ENCODE measurements around the gene DAAM1.

DNA sequence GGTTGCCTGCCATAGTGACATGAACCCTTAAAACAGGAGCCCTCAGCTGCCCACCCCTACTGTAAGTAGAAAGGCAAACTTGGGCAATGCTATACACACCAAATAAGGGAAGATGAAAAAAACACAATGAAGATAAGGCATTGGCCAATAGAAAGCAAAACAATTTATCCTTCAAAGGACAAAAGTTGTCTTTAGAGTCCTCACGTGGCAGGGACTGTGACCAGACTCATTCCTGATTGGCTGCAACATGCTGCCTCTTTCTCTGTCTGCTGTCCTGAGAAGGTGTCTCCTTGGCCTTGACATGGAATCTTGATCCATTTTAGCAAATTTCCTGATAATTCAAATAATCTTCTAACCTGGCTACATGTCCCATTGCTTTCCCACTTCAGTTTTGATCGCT, 144.8 kb downstream of the DAAM1 start:
- TF ChIP-seq, protein P1, sequence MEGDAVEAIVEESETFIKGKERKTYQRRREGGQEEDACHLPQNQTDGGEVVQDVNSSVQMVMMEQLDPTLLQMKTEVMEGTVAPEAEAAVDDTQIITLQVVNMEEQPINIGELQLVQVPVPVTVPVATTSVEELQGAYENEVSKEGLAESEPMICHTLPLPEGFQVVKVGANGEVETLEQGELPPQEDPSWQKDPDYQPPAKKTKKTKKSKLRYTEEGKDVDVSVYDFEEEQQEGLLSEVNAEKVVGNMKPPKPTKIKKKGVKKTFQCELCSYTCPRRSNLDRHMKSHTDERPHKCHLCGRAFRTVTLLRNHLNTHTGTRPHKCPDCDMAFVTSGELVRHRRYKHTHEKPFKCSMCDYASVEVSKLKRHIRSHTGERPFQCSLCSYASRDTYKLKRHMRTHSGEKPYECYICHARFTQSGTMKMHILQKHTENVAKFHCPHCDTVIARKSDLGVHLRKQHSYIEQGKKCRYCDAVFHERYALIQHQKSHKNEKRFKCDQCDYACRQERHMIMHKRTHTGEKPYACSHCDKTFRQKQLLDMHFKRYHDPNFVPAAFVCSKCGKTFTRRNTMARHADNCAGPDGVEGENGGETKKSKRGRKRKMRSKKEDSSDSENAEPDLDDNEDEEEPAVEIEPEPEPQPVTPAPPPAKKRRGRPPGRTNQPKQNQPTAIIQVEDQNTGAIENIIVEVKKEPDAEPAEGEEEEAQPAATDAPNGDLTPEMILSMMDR (conservative IDR thresholded peaks at IDR 0.05; ENCODE audit: low read length), result no peak
- TF ChIP-seq EZH2phosphoT487 (IDR thresholded peaks at IDR 0.05; ENCODE audit: borderline replicate concordance), result no peak
